Right lobe of liver (tissue), 4 donors: ENCODE data around the gene CCL16.

Experiments
- POLR2A ChIP-seq: fragments of 450-650 bp; IDR thresholded peaks from one replicate; pipeline ENCODE4 v1.6.1; 2017; ENCODE audit warnings: antibody characterized with exemption, mild to moderate bottlenecking
- TF ChIP-seq, protein P1 (sequence below), 4 donors: fragments of 200-600 bp in 3 of 4; fragments of 450-650 bp in 1 of 4; IDR thresholded peaks; one replicate each; pipeline versions ENCODE4 v1.5.1 to v1.8.0; 2016 to 2022; ENCODE audit warnings: antibody characterized with exemption in 4 of 4, mild to moderate bottlenecking in 2 of 4
- donor health status: DM: no; HTN: no; CAD: no.
- donor health status: DM: no; HTN: no; CAD: no.
- donor health status: DM: no; HTN: yes; CAD: no.

DNA sequence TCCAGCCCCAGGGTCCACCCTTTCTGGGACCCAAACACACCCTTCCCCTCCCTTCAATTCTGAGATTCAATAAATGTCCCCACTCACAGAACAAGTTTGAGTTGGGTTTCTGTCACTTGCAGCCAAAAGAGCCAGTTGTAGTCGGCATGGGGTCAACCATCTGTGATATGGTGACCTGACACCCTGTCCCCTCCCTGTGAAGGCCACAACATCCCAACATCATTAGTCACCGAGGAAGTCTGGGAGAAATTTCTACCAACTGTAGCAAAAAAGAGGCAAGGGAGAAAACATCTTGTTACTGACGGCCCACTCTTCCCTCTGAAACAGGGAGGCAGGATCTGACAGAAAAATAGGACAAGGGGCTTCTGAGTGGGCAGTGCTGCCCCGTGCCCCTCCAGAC is 37.1 kb downstream of the CCL16 start:
- TF ChIP-seq POLR2A, result no peak
- TF ChIP-seq, protein P1, sequence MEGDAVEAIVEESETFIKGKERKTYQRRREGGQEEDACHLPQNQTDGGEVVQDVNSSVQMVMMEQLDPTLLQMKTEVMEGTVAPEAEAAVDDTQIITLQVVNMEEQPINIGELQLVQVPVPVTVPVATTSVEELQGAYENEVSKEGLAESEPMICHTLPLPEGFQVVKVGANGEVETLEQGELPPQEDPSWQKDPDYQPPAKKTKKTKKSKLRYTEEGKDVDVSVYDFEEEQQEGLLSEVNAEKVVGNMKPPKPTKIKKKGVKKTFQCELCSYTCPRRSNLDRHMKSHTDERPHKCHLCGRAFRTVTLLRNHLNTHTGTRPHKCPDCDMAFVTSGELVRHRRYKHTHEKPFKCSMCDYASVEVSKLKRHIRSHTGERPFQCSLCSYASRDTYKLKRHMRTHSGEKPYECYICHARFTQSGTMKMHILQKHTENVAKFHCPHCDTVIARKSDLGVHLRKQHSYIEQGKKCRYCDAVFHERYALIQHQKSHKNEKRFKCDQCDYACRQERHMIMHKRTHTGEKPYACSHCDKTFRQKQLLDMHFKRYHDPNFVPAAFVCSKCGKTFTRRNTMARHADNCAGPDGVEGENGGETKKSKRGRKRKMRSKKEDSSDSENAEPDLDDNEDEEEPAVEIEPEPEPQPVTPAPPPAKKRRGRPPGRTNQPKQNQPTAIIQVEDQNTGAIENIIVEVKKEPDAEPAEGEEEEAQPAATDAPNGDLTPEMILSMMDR (IDR thresholded peaks at IDR 0.05), result no peak
